Neuron (in vitro differentiated cells): ENCODE results near the gene UTS2B.

ENCODE experiments used
- H2AFZ ChIP-seq: one replicate; pipeline ENCODE4 v1.6.1; 2013; ENCODE audit warnings: low read depth, mild to moderate bottlenecking, inconsistent platforms, low read length, moderate library complexity
- H3K27me3 ChIP-seq: one replicate; pipeline ENCODE4 v1.6.1; 2013; ENCODE audit warnings: low read length; ENCODE audit not compliant: insufficient read depth
- H3K36me3 ChIP-seq: one replicate; pipeline ENCODE4 v1.6.1; 2013; ENCODE audit warnings: low read length; ENCODE audit not compliant: insufficient read depth
- H3K4me1 ChIP-seq: one replicate; pipeline ENCODE4 v1.6.1; 2013; ENCODE audit warnings: low read length; ENCODE audit not compliant: insufficient read depth
- H3K4me3 ChIP-seq: 2 replicates; pipeline ENCODE4 v1.5.1; 2013; ENCODE audit warnings: mild to moderate bottlenecking, low read length, moderate library complexity
- H3K9me3 ChIP-seq: one replicate; pipeline ENCODE4 v1.6.1; 2013; ENCODE audit warnings: low read length

The UTS2B gene

DNA sequence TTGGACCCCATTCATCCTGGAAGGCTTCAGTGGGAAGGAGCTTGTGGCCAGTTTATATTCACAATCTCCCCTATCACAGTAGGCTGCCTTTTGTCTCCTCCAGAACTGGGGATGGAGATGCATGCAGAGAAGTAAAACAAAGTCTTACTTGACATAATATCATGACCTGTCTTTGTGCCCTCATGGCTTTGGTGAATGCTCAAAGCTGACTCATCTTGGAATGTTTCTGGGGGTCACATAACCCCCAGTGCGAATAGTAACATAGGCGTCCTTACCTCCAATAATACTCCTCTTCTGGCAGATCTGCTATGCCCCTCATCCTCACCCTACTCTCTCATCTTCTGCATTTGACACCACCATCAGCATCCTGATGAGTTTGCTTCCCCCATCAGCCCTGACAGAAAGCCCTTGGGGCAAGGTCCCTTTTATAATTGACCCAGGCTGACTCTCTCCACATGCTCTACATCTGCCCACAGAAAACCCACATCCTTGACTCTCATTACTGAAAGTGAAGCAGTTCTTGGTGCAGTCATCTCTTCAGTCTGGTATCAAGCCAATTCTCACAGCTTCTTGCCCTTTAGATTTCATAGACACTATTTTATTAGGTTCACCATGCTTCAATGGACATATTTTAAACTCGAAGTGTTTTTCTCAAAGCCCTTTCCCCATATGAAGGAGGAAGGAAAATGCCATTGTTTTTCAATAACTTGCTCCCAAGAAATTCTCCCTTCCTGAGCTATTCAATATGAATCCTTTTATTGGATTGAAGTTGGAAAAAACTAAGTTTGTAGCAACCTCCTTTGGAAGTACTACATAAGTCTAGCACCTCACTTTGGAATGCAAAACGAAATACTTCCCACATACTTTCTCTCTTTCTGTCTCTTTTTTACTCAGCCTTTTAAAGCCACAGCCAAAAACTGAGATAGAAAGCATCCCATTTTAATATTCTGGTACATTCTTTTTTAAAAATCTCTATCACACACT lies 94.7 kb downstream of the UTS2B start:
- Histone ChIP-seq H3K9me3 (no peaks in the 10 kb centered on the region), H3K4me3 (no peak overlapping the region), H3K4me1 (peaks cover 39% of the 10 kb centered on the region), H3K27me3 (no peaks in the 10 kb centered on the region), H3K36me3 (no peaks in the 10 kb centered on the region), H2AFZ (no peak overlapping the region)

DNA sequence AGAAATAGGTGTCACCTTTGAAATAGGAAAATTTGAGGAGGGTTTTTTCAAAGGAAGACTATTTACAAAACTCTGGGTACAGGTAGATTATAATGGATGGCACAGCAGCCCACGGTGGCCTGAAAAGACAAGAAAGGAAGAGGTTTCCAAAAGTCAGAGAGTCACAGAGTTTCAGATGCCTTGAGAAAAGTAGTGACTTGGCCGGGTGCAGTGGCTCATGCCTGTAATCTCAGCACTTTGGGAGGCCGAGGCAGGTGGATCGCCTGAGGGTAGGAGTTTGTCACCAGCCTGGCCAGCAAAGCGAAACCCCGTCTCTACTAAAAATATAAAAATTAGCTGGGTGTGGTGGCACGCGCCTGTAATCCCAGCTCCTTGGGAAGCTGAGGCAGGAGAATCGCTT lies 96.1 kb downstream of the UTS2B start:
- no peak overlapping the region for H2AFZ ChIP-seq
- no peaks in the 10 kb centered on the region for H3K27me3 ChIP-seq
- H3K4me3 ChIP-seq, result no peak overlapping the region
- H3K4me1 ChIP-seq, result peaks cover 39% of the 10 kb centered on the region
- H3K36me3 ChIP-seq, result no peaks in the 10 kb centered on the region
- H3K9me3 ChIP-seq, result no peaks in the 10 kb centered on the region

DNA sequence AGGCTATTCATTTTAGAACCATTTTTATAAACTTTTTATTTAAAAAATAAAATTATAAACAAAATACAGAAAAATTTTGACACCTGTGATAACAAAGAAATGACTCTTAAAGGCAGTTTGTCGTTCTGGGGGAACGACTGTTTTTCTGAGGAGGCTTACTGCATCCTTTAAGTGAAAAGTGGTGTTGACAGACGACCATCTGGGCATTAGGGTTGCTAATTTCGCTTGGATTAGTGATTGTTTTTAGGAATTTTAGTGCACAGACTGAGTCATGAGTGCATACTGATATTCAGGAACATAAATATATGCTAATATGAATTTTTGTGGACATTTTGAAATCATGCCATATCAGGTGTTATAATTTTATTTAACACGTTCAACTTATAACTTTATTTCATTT lies 102.8 kb downstream of the UTS2B start:
- Histone ChIP-seq H3K9me3 (no peaks in the 10 kb centered on the region), H3K36me3 (no peaks in the 10 kb centered on the region), H3K4me1 (no peaks in the 10 kb centered on the region), H3K27me3 (no peaks in the 10 kb centered on the region), H2AFZ (no peak overlapping the region), H3K4me3 (no peak overlapping the region)

DNA sequence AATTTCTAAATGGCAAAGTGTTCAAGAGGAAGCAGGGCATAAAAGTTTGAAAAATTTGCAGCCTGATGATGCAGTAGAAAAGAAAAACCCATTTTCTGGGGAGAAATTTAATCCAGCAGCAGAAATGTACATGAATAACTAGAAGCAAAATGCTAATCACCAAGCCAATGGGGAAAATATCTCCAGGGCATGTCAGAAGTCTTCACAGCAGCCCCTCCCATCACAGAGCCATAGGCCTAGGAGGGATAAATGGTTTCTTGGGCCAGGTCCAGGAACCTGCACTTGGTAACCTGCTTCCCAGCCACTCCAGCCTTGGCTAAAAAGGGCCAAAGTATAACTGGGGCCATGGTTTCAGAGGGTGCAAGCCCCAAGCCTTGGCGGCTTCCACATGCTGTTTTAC lies 108.7 kb downstream of the UTS2B start:
- Histone ChIP-seq H3K9me3 (no peaks in the 10 kb centered on the region), H2AFZ (no peak overlapping the region), H3K27me3 (no peaks in the 10 kb centered on the region), H3K4me1 (no peaks in the 10 kb centered on the region), H3K4me3 (no peak overlapping the region), H3K36me3 (no peaks in the 10 kb centered on the region)

DNA sequence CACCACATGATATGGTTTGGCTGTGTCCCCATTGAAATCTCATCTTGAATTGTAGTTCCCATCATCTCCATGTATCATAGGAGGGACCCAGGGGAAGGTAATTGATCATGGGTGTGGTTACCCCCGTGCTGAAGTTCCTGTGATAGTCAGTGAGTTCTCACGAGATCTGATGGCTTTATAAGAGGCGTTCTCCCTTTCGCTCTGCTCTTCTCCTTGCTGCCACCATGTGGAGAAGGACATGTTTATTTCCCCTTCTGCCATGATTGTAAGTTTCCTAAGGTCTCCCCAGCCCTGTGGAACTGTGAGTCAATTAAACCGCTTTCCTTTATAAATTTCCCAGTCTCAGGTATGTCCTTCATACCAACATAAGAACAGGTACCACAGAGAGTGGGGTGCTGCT lies 109.4 kb downstream of the UTS2B start:
- H3K36me3 ChIP-seq, result no peaks in the 10 kb centered on the region
- H2AFZ ChIP-seq, result no peak overlapping the region
- no peaks in the 10 kb centered on the region for H3K9me3 ChIP-seq
- no peaks in the 10 kb centered on the region for H3K27me3 ChIP-seq
- no peaks in the 10 kb centered on the region for H3K4me1 ChIP-seq
- no peak overlapping the region for H3K4me3 ChIP-seq

DNA sequence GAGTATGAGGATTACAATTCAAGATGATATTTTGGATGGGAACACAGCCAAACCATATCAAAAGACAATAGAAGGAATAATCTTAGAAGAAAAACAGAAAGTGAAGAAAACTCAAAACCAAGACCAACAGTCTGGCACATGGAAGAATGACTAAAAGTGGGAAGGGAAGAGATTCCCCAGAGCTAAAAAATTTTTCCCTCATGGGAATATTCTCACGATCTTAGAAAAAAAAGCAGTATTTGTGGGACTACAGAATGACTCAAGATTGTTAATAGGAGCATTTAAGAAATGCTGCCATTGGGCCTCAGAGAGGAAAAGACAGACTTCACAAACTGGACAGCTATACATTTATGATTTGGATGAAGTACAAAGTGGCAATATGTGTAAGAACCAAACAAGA lies 113.0 kb downstream of the UTS2B start:
- Histone ChIP-seq H3K27me3 (no peaks in the 10 kb centered on the region), H2AFZ (no peak overlapping the region), H3K4me3 (no peak overlapping the region), H3K9me3 (no peaks in the 10 kb centered on the region), H3K36me3 (no peaks in the 10 kb centered on the region), H3K4me1 (no peaks in the 10 kb centered on the region)
